Fibroblast of villous mesenchyme (primary cell): ENCODE results near the gene LMO7. TPM values are rescaled to one million over a fixed set of nuclear protein-coding genes. Genes with fewer than 3 reads are reported as not detected.
A peak's percentile ranks its signal among the peaks of the same experiment; 100 is the strongest.

Experiments
- DNase-seq: peaks from one replicate; pipeline ENCODE4 v3.0.0-alpha.2; 2010; ENCODE audit warnings: low read depth
- H3K4me3 ChIP-seq: 2 replicates; pipeline ENCODE4 v1.5.1; 2011; ENCODE audit warnings: low read depth, mild to moderate bottlenecking, low read length
- total RNA-seq: library from RNA; depleted of rRNA; stranded (reverse); fragments of >200 nt; gene quantifications from 2 replicates; pipeline ENCODE4 v1.2.3, GENCODE V29; 2012
- TF ChIP-seq, protein P1 (sequence below): IDR thresholded peaks from 2 replicates; pipeline ENCODE4 v1.5.1; 2012; ENCODE audit warnings: low read depth, mild to moderate bottlenecking, low read length; ENCODE audit not compliant: insufficient read depth

LMO7 gene
- total RNA-seq, 1 donor = 174 TPM

DNA sequence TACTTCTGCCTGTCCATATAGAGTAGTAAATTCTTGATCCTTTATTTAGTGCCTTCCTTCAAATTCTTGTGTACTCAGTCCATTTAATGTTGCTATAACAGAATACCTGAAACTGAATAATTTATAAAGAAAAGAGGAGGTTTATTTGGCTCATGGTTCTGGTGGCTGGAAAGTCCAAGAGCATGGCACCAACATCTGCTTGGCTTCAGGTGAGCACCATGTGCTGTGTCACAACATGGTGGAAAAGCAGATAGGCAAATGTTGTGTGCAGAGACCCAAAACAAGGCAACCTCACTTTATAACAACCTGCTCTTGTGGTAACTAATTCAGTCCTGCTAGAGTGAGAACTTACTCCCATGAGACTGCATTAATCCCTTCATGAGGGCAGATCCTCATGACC is 195.3 kb downstream of the LMO7 start:
- DNase-seq = no peak
- TF ChIP-seq, protein P1, sequence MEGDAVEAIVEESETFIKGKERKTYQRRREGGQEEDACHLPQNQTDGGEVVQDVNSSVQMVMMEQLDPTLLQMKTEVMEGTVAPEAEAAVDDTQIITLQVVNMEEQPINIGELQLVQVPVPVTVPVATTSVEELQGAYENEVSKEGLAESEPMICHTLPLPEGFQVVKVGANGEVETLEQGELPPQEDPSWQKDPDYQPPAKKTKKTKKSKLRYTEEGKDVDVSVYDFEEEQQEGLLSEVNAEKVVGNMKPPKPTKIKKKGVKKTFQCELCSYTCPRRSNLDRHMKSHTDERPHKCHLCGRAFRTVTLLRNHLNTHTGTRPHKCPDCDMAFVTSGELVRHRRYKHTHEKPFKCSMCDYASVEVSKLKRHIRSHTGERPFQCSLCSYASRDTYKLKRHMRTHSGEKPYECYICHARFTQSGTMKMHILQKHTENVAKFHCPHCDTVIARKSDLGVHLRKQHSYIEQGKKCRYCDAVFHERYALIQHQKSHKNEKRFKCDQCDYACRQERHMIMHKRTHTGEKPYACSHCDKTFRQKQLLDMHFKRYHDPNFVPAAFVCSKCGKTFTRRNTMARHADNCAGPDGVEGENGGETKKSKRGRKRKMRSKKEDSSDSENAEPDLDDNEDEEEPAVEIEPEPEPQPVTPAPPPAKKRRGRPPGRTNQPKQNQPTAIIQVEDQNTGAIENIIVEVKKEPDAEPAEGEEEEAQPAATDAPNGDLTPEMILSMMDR = no peak
- no peak overlapping the region for H3K4me3 ChIP-seq

DNA sequence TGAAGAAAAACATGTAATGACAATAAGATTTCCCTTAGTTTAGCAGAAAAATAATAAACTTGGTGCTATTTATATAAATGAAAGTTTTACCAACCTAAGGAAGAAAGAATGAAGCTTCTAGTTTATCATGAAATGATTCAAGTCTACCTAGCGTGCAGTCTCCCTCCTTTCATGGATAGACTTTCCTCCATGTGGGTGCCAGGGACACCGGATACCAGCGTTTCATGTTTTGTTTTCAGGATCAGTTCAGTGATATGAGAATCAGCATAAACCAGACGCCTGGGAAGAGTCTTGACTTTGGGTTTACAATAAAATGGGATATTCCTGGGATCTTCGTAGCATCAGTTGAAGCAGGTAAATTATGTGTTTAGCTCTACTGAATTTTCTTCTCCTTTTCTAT is 196.7 kb downstream of the LMO7 start:
- TF ChIP-seq, protein P1 = no peak
- DNase-seq = no peak
- no peak overlapping the region for H3K4me3 ChIP-seq

DNA sequence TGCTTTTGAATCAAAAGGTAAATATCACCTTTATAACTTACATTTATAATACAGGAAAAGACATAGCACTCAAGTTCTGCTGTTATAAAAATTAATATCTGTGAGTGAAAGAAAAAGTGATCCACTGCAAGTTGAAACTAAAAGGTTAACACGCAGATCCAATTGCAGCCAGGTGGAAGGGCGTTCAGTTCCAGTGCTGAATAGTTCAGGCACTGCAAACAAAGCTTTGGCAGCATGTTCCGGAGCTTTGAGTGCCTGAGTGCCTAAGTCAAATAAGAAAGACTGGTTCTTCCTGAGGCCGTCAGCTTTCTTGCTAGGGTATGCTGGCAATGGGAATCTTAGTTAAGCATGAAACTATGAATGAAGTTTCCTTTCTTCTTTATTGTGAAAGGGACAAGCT is 200.3 kb downstream of the LMO7 start:
- DNase-seq = no peak
- no peak overlapping the region for H3K4me3 ChIP-seq
- TF ChIP-seq, protein P1 = no peak

DNA sequence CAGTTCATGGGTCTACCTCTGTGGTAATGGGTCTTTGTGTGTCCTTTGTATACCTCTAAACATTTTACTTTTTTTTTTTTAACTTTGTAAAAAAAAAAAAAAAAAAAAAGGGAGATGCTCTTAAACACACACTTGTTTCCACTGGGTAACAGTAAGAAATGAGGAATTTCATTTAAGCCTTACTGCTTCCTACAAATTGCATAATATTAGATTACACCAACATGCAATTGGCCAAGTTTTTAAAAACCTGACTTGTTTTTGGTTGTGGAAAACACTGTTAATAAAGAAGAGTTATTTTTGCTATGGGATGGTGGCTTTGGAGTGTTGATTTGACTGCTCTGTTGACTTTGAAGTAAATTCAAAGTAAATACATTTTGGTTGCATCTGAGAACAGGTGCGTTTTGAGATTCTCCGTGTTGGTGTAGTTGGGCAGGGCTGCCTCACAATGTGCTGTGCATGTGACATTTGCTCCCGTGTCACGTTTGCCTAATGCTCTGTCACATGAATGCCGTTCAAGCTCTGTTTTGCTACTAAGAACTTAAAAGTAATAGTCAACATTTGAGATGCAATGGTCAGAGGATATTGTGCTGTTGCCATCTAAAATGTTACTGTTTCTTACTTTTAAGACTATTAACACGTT is 202.4 kb downstream of the LMO7 start:
- no peak overlapping the region for H3K4me3 ChIP-seq
- peak; percentile 24 for DNase-seq
- TF ChIP-seq, protein P1 = no peak

DNA sequence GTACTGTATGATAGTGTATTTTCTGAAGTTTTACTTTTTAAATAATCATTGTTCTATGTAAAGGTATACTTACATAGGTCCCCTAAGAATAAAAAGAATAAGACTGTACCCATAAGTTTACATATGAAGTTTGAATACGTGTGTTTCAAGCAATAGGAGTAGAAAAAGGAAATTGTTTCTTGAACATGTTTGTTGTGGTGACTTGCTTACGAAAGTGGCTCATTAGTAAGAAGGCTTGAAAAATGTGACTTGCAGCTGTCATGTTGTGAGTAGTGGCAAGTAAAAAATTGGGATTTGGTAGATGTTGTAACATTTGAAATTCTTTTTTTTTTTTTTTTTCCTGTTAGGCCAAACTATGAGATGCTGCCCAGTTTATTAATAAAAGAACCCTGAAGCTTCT is 203.3 kb downstream of the LMO7 start:
- TF ChIP-seq, protein P1 = no peak
- H3K4me3 ChIP-seq = no peak overlapping the region
- DNase-seq = no peak

DNA sequence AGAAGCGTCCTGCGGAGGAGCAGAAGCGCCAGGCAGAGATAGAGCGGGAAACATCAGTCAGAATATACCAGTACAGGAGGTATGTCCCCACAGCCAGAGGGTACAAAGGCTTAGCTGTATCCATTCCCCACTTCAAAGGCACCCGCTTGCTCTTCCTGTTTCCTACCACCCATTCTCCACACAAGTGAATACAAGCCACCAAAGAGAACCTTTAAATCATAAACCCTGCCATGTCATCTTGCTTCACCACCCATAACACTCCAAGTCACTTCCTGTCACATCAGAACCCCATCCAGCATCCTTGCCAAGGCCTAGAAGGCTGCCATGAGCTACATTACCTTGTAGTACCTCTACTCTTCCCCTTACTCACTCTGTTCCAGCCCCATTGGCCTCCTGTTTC is 205.8 kb downstream of the LMO7 start:
- H3K4me3 ChIP-seq = no peak overlapping the region
- TF ChIP-seq, protein P1 = no peak
- no peak for DNase-seq

DNA sequence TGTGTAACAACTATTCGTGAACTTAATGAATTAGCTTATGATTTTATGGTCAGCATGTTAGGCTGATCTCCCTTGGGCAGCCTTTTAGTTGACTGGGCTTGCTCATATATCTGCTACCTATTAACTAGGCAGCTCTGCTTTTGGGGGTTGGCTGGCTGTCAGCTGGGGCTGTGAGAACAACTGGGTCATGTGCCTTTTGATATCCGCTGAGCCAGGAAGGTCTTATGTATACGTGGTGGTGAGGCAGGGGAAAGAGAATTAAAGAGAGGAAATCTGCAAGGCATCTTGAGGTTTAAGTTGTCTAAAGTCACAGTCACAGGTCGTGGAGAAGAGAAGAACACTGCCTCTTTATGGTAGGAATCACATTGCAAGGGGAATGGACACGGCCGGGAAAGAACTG is 206.9 kb downstream of the LMO7 start:
- TF ChIP-seq, protein P1 = no peak
- DNase-seq = no peak
- H3K4me3 ChIP-seq = no peak overlapping the region
